ENCODE data around the gene IPCEF1. TPM values are rescaled to one million over a fixed set of nuclear protein-coding genes. Genes with fewer than 3 reads are reported as not detected.

Gene IPCEF1
- total and polyA plus RNA-seq, 2 donors (not counting 3 experiments of a cell fraction or from before 2014, with no cell fraction given) = 0.01 to 0.51 TPM

DNA sequence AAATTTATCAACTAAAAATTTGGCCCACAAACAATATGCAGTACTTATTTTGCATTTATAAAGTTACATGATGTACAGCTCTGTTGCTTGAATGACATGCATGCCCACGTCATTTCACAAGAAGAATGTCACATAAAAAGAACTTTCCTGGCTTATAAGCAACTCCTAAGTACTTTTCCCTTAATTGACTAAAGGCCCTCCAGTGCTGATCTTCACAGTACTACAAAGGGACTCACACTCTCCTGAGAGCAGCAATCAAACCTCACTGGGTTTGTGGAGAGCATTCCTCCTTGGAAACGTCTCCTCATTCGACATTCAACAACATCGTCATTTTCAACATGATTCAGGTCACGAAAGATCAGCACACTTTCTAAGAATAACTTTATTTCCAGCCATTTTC is 111.1 kb downstream of the IPCEF1 start:
- H4K20me1 ChIP-seq (replicated peaks; ENCODE audit: control insufficient read depth, extremely low read depth, insufficient read depth, low read length) = no peaks in the 10 kb centered on the region
- no peak overlapping the region for H3K4me2 ChIP-seq (ENCODE audit: insufficient read depth, low read length)
- H2AFZ ChIP-seq (ENCODE audit: low read depth, low read length) = no peak overlapping the region
- TF ChIP-seq, protein P1, sequence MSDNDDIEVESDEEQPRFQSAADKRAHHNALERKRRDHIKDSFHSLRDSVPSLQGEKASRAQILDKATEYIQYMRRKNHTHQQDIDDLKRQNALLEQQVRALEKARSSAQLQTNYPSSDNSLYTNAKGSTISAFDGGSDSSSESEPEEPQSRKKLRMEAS (IDR thresholded peaks at IDR 0.05; ENCODE audit: insufficient read depth, insufficient read length) = no peak
- TF ChIP-seq EZH2 (IDR thresholded peaks at IDR 0.05; ENCODE audit: borderline replicate concordance, low read depth, low read length, severe bottlenecking) = no peak
- TF ChIP-seq, protein P2, sequence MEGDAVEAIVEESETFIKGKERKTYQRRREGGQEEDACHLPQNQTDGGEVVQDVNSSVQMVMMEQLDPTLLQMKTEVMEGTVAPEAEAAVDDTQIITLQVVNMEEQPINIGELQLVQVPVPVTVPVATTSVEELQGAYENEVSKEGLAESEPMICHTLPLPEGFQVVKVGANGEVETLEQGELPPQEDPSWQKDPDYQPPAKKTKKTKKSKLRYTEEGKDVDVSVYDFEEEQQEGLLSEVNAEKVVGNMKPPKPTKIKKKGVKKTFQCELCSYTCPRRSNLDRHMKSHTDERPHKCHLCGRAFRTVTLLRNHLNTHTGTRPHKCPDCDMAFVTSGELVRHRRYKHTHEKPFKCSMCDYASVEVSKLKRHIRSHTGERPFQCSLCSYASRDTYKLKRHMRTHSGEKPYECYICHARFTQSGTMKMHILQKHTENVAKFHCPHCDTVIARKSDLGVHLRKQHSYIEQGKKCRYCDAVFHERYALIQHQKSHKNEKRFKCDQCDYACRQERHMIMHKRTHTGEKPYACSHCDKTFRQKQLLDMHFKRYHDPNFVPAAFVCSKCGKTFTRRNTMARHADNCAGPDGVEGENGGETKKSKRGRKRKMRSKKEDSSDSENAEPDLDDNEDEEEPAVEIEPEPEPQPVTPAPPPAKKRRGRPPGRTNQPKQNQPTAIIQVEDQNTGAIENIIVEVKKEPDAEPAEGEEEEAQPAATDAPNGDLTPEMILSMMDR (IDR thresholded peaks at IDR 0.05; ENCODE audit: extremely low read depth in 1 of 2, insufficient read depth in 1 of 2, low read depth in 1 of 2, low read length in 2 of 2) = no peak
- TF ChIP-seq POLR2A (IDR thresholded peaks at IDR 0.05; ENCODE audit: low read depth, low read length) = no peak
- TF ChIP-seq GATA2 (IDR thresholded peaks at IDR 0.05; ENCODE audit: insufficient read depth, insufficient read length, low read depth, low read length) = no peak
- TF ChIP-seq MYC (IDR thresholded peaks at IDR 0.05; ENCODE audit: low read depth, low read length) = no peak
- no peak for TF ChIP-seq JUN (IDR thresholded peaks at IDR 0.05; ENCODE audit: borderline replicate concordance, insufficient read depth, insufficient read length, low read depth)
- TF ChIP-seq POLR2AphosphoS5 (IDR thresholded peaks at IDR 0.05; ENCODE audit: insufficient read depth, low read depth, low read length) = no peak
- TF ChIP-seq FOS (IDR thresholded peaks at IDR 0.05; ENCODE audit: borderline replicate concordance, insufficient read depth, low read length) = no peak
- no peaks in the 10 kb centered on the region for H3K9me1 ChIP-seq (replicated peaks; ENCODE audit: control insufficient read depth, extremely low read depth, insufficient read depth, low read length)
- FAIRE-seq (no peak), DNase-seq (ENCODE audit: low read depth, low spot score) (no peak)
- dilution Hi-C loops (cut with MboI; ENCODE audit: extremely low pct_ligation_motif_present, low sequenced_read_pairs) (no loop called here), intact Hi-C loops (cut with micrococcal nuclease) (no loop called here)
- H3K9ac ChIP-seq (replicated peaks; ENCODE audit: extremely low read depth, insufficient read depth, low read length) = no peak overlapping the region
- H3K36me3 ChIP-seq (ENCODE audit: control insufficient read depth in 2 of 2, extremely low read depth in 1 of 2, insufficient read depth in 2 of 2, low read length in 2 of 2) = no peaks in the 10 kb centered on the region
- H3K9me3 ChIP-seq (replicated peaks; ENCODE audit: control insufficient read depth, insufficient read depth, low read length) = no peaks in the 10 kb centered on the region
- ChIA-PET POLR2A (no interaction called here), CTCF (interaction anchor here (1.3 to 1.4 kb wide), 2 partner anchors 12 to 22 kb away, joined by 3 to 5 read pairs; no protein-coding TSS in a partner anchor)
- no peak overlapping the region for H3K27ac ChIP-seq (ENCODE audit: insufficient read depth, low read depth, low read length)
- peaks cover 0 to 3% of the 10 kb centered on the region in 2 experiments for H3K27me3 ChIP-seq (ENCODE audit: control insufficient read depth in 2 of 2, insufficient read depth in 2 of 2, low read length in 2 of 2)
- H3K4me3 ChIP-seq (replicated peaks in 1 of 3; ENCODE audit: insufficient read depth in 1 of 3, low read depth in 1 of 3, low read length in 3 of 3) = no peak overlapping the region
- no TSS peak for BruUV-seq (replicated peaks)
- H3K79me2 ChIP-seq (ENCODE audit: control insufficient read depth, insufficient read depth, low read length) = no peaks in the 10 kb centered on the region
- H3K4me1 ChIP-seq (ENCODE audit: control insufficient read depth, extremely low read depth, insufficient read depth, low read length) = no peaks in the 10 kb centered on the region
